GM19099 (cell line): ENCODE measurements around the gene CLCN6.

Experiments
- POLR2A ChIP-seq: IDR thresholded peaks from 3 replicates; pipeline ENCODE4 v1.6.1; 2011; ENCODE audit warnings: low read depth; ENCODE audit not compliant: insufficient read length; ENCODE audit errors: extremely low read depth

CLCN6 gene

GRCh38 chr1:11831945-11832725 lies 26.1 kb downstream of the CLCN6 start:
- no peak for TF ChIP-seq POLR2A

DNA sequence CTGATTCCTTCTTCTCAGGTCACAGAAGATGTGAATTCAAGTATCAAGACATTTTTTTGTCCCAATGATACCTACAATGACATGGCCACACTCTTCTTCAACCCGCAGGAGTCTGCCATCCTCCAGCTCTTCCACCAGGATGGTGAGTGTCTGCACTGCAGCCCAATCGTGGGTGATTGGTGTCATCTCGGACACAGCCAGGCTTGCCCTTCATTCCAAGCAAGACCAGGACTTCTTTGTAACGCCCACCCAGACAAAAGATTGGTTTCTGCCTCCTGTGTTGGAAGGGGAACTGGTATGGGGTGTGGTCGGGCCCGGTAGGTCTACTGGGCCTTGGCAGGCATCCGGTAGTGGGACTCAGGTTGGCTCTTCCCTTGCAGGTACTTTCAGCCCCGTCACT lies 27.5 kb downstream of the CLCN6 start:
- TF ChIP-seq POLR2A: no peak

DNA sequence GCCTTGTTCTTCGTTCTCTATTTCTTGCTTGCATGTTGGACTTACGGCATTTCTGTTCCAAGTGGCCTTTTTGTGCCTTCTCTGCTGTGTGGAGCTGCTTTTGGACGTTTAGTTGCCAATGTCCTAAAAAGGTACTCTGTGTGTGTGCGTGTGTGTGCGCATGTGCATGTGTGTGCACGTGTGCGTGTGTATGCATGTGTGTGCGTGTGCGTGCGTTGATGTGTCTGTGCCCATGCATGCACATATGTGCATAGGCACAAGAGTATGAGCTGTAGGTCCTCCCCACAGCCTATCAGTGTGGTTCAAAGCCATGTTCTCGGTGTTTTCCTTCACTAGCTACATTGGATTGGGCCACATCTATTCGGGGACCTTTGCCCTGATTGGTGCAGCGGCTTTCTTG lies 27.9 kb downstream of the CLCN6 start:
- TF ChIP-seq POLR2A: no peak

DNA sequence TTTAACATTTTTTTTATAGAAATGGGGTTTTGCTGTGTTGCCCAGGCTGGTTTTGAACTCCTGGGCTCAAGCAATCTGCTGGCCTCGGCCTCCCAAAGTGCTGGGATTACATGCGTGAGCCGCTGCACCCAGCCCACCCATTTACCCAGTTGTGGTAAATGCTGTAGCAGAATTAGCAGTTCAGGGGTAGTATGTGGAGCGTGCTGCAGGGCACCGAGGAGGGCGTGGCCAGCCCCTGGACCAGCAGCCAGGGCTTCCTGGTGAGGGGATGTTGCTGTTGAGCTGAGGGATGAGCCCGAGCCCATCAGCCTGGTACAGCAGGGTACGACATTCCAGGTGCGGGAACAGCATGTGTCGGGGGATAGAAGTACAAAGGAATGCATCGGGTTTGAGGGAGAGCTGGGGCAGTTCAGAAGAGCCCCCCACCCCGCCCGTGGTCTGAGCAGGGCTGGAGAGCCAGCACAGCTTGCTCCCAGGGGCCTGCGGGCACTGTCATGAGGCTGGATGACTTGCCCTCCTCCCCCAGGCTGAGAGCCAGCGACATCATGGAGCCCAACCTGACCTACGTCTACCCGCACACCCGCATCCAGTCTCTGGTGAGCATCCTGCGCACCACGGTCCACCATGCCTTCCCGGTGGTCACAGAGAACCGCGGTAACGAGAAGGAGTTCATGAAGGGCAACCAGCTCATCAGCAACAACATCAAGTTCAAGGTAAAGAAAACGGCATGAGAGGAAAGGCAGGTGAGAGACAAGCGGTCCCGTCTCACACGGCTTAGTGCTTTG lies 29.6 kb downstream of the CLCN6 start:
- TF ChIP-seq POLR2A: no peak

DNA sequence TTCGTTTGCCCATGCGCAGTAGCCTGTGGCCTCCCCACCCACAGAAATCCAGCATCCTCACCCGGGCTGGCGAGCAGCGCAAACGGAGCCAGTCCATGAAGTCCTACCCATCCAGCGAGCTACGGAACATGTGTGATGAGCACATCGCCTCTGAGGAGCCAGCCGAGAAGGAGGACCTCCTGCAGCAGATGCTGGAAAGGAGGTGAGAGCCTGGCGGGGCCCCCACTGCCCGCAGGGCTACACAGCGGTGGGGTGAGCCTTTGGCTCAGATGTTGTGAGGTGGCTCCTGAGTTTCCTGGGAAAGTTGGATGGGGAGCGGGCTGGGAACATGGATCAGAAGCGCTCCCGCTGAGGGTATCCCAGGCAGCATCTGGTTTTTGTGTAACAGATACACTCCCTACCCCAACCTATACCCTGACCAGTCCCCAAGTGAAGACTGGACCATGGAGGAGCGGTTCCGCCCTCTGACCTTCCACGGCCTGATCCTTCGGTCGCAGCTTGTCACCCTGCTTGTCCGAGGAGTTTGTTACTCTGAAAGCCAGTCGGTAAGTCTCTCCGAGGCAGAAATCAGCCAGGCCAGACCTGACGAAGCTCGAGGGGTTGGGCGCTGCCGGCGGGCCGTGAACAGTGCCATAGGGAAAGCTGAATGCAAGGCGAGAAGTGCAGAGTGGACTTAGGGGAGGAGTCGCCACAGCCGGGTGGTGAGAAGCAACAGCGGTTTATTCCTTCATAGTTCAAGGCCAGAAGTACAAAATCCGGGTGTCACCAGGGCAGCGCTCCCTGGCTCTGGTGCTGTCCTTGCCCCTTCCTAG lies 31.2 kb downstream of the CLCN6 start:
- no peak for TF ChIP-seq POLR2A

GRCh38 chr1:11837767-11838348 lies 31.9 kb downstream of the CLCN6 start:
- TF ChIP-seq POLR2A: no peak

- no peak for TF ChIP-seq POLR2A
Measured at GRCh38 chr1:11838349-11839272, 32.6 kb downstream of the CLCN6 start.

GRCh38 chr1:11839727-11840705 lies 34.0 kb downstream of the CLCN6 start:
- TF ChIP-seq POLR2A: no peak

DNA sequence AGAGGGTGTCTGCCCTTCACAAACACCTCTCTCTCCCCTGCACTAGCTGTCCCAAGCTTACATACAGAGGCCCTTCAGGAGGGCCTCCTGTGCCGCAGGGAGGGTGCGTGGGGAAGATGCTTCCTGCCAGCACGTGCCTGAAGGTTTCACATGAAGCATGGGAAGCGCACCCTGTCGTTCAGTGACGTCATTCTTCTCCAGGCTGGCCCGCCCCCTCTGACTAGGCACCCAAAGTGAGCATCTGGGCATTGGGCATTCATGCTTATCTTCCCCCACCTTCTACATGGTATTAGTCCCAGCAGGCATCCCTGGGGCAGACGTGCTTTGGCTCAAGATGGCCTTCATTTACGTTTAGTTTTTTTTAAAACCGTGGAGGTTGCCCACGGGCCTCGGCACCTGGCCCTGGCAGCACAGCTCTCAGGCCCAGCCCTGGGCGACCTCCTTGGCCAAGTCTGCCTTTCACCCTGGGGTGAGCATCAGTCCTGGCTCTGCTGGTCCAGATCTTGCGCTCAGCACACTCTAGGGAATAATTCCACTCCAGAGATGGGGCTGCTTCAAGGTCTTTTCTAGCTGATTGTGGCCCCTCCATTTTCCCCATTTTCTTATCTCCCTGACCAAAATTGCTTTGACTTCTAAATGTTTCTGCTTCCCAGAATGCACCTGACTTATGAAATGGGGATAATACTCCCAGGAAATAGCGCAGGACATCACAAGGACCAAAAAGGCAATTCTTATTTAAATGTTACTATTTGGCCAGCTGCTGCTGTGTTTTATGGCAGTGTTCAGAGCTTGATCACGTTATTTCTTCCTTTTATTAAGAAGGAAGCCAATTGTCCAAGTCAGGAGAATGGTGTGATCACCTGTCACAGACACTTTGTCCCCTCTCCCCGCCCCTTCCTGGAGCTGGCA lies 35.5 kb downstream of the CLCN6 start:
- no peak for TF ChIP-seq POLR2A

DNA sequence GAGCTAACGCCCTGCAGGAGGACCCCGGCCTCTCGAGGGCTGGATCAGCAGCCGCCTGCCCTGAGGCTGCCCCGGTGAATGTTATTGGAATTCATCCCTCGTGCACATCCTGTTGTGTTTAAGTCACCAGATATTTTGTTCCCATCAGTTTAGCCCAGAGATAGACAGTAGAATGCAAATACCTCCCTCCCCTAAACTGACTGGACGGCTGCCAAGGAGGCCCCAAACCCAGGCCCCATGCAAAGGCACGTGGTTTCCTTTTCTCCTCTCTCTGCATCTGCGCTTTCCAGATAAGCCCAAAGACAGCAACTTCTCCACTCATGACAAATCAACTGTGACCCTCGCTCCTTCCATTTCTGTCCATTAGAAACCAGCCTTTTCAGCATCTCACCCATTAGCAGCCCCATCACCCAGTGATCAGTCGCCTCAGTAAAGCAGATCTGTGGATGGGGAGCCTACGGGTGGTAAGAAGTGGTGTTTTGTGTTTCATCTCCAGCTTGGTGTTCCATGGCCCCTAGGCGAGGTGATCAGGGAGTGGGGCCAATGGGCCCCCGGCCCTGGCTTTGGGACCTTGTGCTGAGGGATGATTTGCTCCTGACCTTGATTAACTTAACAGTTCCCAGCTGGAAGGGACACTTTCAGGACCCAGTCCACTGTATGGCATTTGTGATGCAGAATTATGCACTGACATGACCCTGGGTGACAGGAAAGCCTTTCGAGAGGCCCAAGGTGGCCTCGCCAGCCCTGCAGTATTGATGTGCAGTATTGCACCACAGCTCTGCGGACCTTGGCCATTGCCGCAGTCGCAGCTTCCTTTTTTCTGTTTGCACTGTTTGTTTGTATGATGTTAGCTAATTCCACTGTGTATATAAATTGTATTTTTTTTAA lies 36.4 kb downstream of the CLCN6 start:
- TF ChIP-seq POLR2A: no peak
